H1 (cell line): ENCODE data around the gene HACD3. TPM values are rescaled to one million over a fixed set of nuclear protein-coding genes. Genes with fewer than 3 reads are reported as not detected.

Source experiments
- CTCF ChIA-PET: fragments of 300-600 bp; sonication (Branson Sonifier 250); formaldehyde crosslinking; loops from one replicate; lab custom pipeline; 2021; ENCODE audit not compliant: partially characterized antibody; lab: Charles Lee
- POLR2A ChIA-PET: fragments of 300-600 bp; sonication (Branson Sonifier 250); formaldehyde crosslinking; loops from one replicate; lab custom pipeline; 2021; ENCODE audit warnings: inconsistent platforms; ENCODE audit not compliant: partially characterized antibody; lab: Charles Lee
- DNase-seq, 2 experiments: peaks; one replicate each; pipeline versions ENCODE4 v3.0.0 to v3.0.0-alpha.2; 2010 to 2022; ENCODE audit warnings: low spot score in 2 of 2, low read depth in 1 of 2, mixed read lengths in 1 of 2
- FAIRE-seq: peaks from 2 replicates; lab custom pipeline; 2011; peaks lifted over from hg19 to GRCh38; lab: Jason Lieb, UNC
- H2AFZ ChIP-seq: 2 replicates; pipeline ENCODE4 v1.8.1; 2012; ENCODE audit warnings: low read length, inconsistent platforms
- H2AK5ac ChIP-seq: 2 replicates; pipeline ENCODE4 v1.6.1; 2013; ENCODE audit warnings: low read depth, low read length
- H2BK120ac ChIP-seq: replicated peaks from 2 replicates; pipeline ENCODE3; 2013; ENCODE audit warnings: low read depth, low read length, inconsistent platforms
- H2BK12ac ChIP-seq: 2 replicates; pipeline ENCODE4 v1.6.1; 2013; ENCODE audit warnings: low read depth, low read length
- H2BK15ac ChIP-seq: 2 replicates; pipeline ENCODE4 v1.6.1; 2013; ENCODE audit warnings: low read length
- H2BK20ac ChIP-seq: 2 replicates; pipeline ENCODE4 v1.6.1; 2013; ENCODE audit warnings: low read length
- H2BK5ac ChIP-seq: 2 replicates; pipeline ENCODE4 v1.6.1; 2013; ENCODE audit warnings: low read depth, low read length
- H3K14ac ChIP-seq: 2 replicates; pipeline ENCODE4 v1.6.1; 2013; ENCODE audit warnings: inconsistent platforms; ENCODE audit not compliant: insufficient read length
- H3K18ac ChIP-seq: 2 replicates; pipeline ENCODE4 v1.6.1; 2013; ENCODE audit warnings: low read length; ENCODE audit errors: extremely low read depth
- H3K23ac ChIP-seq: 2 replicates; pipeline ENCODE4 v1.6.1; 2013; ENCODE audit warnings: inconsistent platforms; ENCODE audit not compliant: insufficient read length
- H3K23me2 ChIP-seq: 2 replicates; pipeline ENCODE4 v1.6.1; 2013; ENCODE audit warnings: low read depth, low read length
- H3K27ac ChIP-seq: 2 replicates; pipeline ENCODE4 v1.6.1; 2011; ENCODE audit warnings: low read depth, low read length, inconsistent platforms
- H3K27me3 ChIP-seq, 4 experiments: replicated peaks in 1 of 4; 1 replicate in 1 of 4; 2 replicates in 3 of 4; pipeline versions ENCODE4 v1.6.1 to v1.8.1; 2011 to 2013; ENCODE audit warnings: low read length in 3 of 4, mild to moderate bottlenecking in 3 of 4, inconsistent platforms in 2 of 4, mixed read lengths in 2 of 4, moderate library complexity in 1 of 4; ENCODE audit not compliant: control insufficient read depth in 3 of 4, insufficient read depth in 3 of 4; ENCODE audit errors: extremely low read depth in 1 of 4
- H3K36me3 ChIP-seq, 4 experiments: 2 replicates each; pipeline versions ENCODE4 v1.6.1 to v1.8.1; 2011 to 2013; ENCODE audit warnings: mild to moderate bottlenecking in 4 of 4, low read length in 3 of 4, moderate library complexity in 2 of 4, control low read depth in 1 of 4, inconsistent platforms in 1 of 4; ENCODE audit not compliant: insufficient read depth in 4 of 4, control insufficient read depth in 2 of 4
- H3K4ac ChIP-seq: replicated peaks from 2 replicates; pipeline ENCODE3; 2013; ENCODE audit warnings: low read length, low read depth, mixed read lengths, inconsistent platforms; ENCODE audit not compliant: insufficient read length
- H3K4me1 ChIP-seq, 4 experiments: replicated peaks in 1 of 4; 1 replicate in 1 of 4; 2 replicates in 3 of 4; pipeline versions ENCODE4 v1.6.1 to v1.8.1; 2011 to 2013; ENCODE audit warnings: low read length in 3 of 4, inconsistent platforms in 2 of 4, mixed read lengths in 1 of 4; ENCODE audit not compliant: insufficient read depth in 4 of 4, control insufficient read depth in 3 of 4
- H3K4me2 ChIP-seq, 2 experiments: 2 replicates each; pipeline versions ENCODE4 v1.6.1 to v1.8.1; 2011 to 2013; ENCODE audit warnings: low read depth in 2 of 2, low read length in 2 of 2, control low read depth in 1 of 2, inconsistent platforms in 1 of 2, mild to moderate bottlenecking in 1 of 2; ENCODE audit not compliant: insufficient read depth in 1 of 2
- H3K4me3 ChIP-seq, 4 experiments: fragments of 200-600, 300-600 bp in 1 of 4; sonication (generic), shearing (Covaris generic), sonication (Bioruptor Twin) in 1 of 4; 2 replicates each; pipeline versions ENCODE4 v1.5.1 to v1.8.1; 2011 to 2016; ENCODE audit warnings: low read length in 4 of 4, low read depth in 3 of 4, control low read depth in 2 of 4, inconsistent platforms in 2 of 4, mild to moderate bottlenecking in 2 of 4, mixed read lengths in 1 of 4, moderate library complexity in 1 of 4; ENCODE audit not compliant: insufficient read depth in 2 of 4; ENCODE audit errors: extremely low read depth in 1 of 4
- H3K56ac ChIP-seq: replicated peaks from 2 replicates; pipeline ENCODE3; 2013; ENCODE audit warnings: low read depth, mild to moderate bottlenecking, mixed read lengths, low read length, inconsistent platforms; ENCODE audit not compliant: insufficient read length
- H3K79me1 ChIP-seq: 2 replicates; pipeline ENCODE4 v1.6.1; 2013; ENCODE audit warnings: low read depth, low read length, control low read depth
- H3K79me2 ChIP-seq, 2 experiments: 2 replicates each; pipeline versions ENCODE4 v1.6.1 to v1.8.1; 2012 to 2013; ENCODE audit warnings: low read length in 2 of 2, mild to moderate bottlenecking in 2 of 2, inconsistent platforms in 1 of 2; ENCODE audit not compliant: insufficient read depth in 2 of 2, control insufficient read depth in 1 of 2
- H3K9ac ChIP-seq, 4 experiments: replicated peaks in 1 of 4; 1 replicate in 1 of 4; 2 replicates in 3 of 4; pipeline versions ENCODE4 v1.6.1 to v1.8.1; 2011 to 2013; ENCODE audit warnings: low read depth in 3 of 4, low read length in 3 of 4, control low read depth in 2 of 4, mild to moderate bottlenecking in 2 of 4, moderate library complexity in 2 of 4, inconsistent platforms in 1 of 4; ENCODE audit errors: extremely low read depth in 1 of 4
- H3K9me3 ChIP-seq, 2 experiments: 2 replicates each; pipeline versions ENCODE4 v1.6.1 to v1.8.1; 2012 to 2013; ENCODE audit warnings: mild to moderate bottlenecking in 2 of 2, moderate library complexity in 2 of 2, control low read depth in 1 of 2, inconsistent platforms in 1 of 2, low read depth in 1 of 2, low read length in 1 of 2, mixed read lengths in 1 of 2; ENCODE audit not compliant: insufficient read depth in 2 of 2
- H4K20me1 ChIP-seq, 2 experiments: replicated peaks in 1 of 2; 2 replicates each; pipeline versions ENCODE3 to v1.8.1; 2011 to 2013; ENCODE audit warnings: inconsistent platforms in 2 of 2, low read length in 2 of 2, mild to moderate bottlenecking in 1 of 2; ENCODE audit not compliant: insufficient read depth in 2 of 2, control insufficient read depth in 1 of 2
- H4K5ac ChIP-seq: 2 replicates; pipeline ENCODE4 v1.6.1; 2013; ENCODE audit warnings: low read length, low read depth, mixed read lengths, inconsistent platforms; ENCODE audit not compliant: insufficient read length
- H4K8ac ChIP-seq: 2 replicates; pipeline ENCODE4 v1.8.0; 2013; ENCODE audit warnings: mild to moderate bottlenecking, moderate library complexity, low read length, inconsistent platforms; ENCODE audit not compliant: insufficient read depth; ENCODE audit errors: extremely low read depth
- H4K91ac ChIP-seq: replicated peaks from 2 replicates; pipeline ENCODE3; 2013; ENCODE audit warnings: low read length, mixed read lengths, inconsistent platforms; ENCODE audit not compliant: insufficient read length
- ATF2 ChIP-seq: IDR thresholded peaks from 2 replicates; pipeline ENCODE4 v1.6.1; 2012; ENCODE audit warnings: low read length, inconsistent platforms
- CBX5 ChIP-seq: fragments of 300-800, 300-1000 bp; sonication (generic); IDR thresholded peaks from 2 replicates; pipeline ENCODE4 v1.7.1; 2016; ENCODE audit warnings: antibody characterized with exemption, low read length, low read depth
- CHD1 ChIP-seq: IDR thresholded peaks from 2 replicates; pipeline ENCODE4 v1.6.1; 2012; ENCODE audit warnings: low read depth, low read length, improper control_type of control experiment
- JUN ChIP-seq: IDR thresholded peaks from 2 replicates; pipeline ENCODE4 v1.6.1; 2011; ENCODE audit warnings: low read depth, mild to moderate bottlenecking, improper control_type of control experiment, low read length
- RFX5 ChIP-seq: IDR thresholded peaks from 2 replicates; pipeline ENCODE4 v1.6.1; 2011; ENCODE audit warnings: low read depth, low read length, improper control_type of control experiment, borderline replicate concordance
- SIN3A ChIP-seq, 2 experiments: IDR thresholded peaks in 1 of 2; conservative IDR thresholded peaks in 1 of 2; 2 replicates each; pipeline ENCODE4 v1.6.1; 2011 to 2012; ENCODE audit warnings: low read length in 2 of 2, improper control_type of control experiment in 1 of 2, low read depth in 1 of 2, mild to moderate bottlenecking in 1 of 2
- SP4 ChIP-seq: IDR thresholded peaks from 2 replicates; pipeline ENCODE4 v1.6.1; 2012; ENCODE audit warnings: low read length, inconsistent platforms
- TAF1 ChIP-seq: IDR thresholded peaks from 2 replicates; pipeline ENCODE4 v1.6.1; 2011; ENCODE audit warnings: mild to moderate bottlenecking, low read depth, low read length
- TEAD4 ChIP-seq: IDR thresholded peaks from 2 replicates; pipeline ENCODE4 v1.6.1; 2012; ENCODE audit warnings: low read depth, low read length, inconsistent platforms, mixed read lengths
- YY1 ChIP-seq: IDR thresholded peaks from 2 replicates; pipeline ENCODE4 v1.6.1; 2011; ENCODE audit warnings: low read depth, mild to moderate bottlenecking, low read length
- WGBS, 2 experiments: shearing (Covaris generic) in 1 of 2; methylation state at CpG; one replicate each; pipeline versions ENCODE4 v1.1.6 to v1.1.7; 2013 to 2015; ENCODE audit warnings: low lambda C conversion rate in 2 of 2, mixed read lengths in 2 of 2, inconsistent platforms in 1 of 2, low coverage in 1 of 2, missing lambda C conversion rate in 1 of 2; ENCODE audit not compliant: insufficient replicate concordance in 2 of 2, insufficient coverage in 1 of 2, insufficient read length in 1 of 2; ENCODE audit errors: extremely low coverage in 1 of 2, missing lambda C conversion rate in 1 of 2; 5-methylcytosine and 5-hydroxymethylcytosine counted together
- polyA plus RNA-seq, 7 experiments: library from polyadenylated mRNA; depleted of rRNA in 3 of 7; stranded (reverse) in 5 of 7; unstranded in 2 of 7; fragments of >200 nt in 5 of 7; fragments of 200-250 nt in 2 of 7; gene quantifications; 1 replicate in 5 of 7; 2 replicates in 1 of 7; 4 replicates in 1 of 7; pipeline versions ENCODE4 v1.2.1 to v1.2.3, GENCODE V29; 2011 to 2013; ENCODE audit warnings: missing spikeins in 2 of 7, mixed read lengths in 2 of 7
- total RNA-seq: library from RNA; stranded (reverse); fragmentation: NEBNext Ultra II Directional; extraction: Animal tissue kit (Norgen Biotek cat#: 25700); gene quantifications from 2 replicates; pipeline ENCODE4 v1.2.1, GENCODE V29; 2021
- TF ChIP-seq, protein P1 (sequence below): IDR thresholded peaks from 2 replicates; pipeline ENCODE4 v1.6.1; 2012; ENCODE audit warnings: inconsistent platforms

Gene HACD3
- total and polyA plus RNA-seq, 2 of the 8 experiments (the other 6 are each of a cell fraction or from before 2014, with no cell fraction given) = 78.8 to 120 TPM

DNA sequence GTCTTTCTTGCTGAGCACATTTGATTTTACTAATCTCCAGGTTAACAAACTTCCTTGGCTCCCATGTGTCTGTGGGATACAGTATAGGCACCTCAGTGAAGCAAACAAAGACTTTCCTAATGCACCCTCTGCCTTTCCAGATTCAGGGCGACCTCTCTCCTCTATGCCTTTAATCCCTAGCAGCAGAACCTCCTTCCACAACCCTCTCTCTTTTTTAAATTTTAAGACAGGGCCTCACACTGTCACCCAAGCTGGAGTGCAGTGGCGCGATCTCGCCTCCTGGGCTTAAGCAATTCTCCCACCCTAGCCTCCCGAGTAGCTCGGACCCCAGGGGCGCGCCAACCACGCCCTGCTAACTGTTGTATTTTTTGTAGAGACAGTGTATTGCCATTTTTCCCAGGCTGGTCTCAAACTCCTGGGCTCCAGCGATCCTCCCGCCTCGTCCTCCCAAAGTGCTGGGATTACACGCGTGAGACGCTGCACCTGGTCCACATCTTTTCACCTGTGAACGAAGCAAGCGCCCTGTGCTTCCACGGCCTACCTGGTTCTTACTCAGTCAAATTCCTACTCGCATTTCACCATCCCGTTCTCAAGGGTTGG is 1.7 kb upstream of the HACD3 start:
- POLR2A ChIA-PET = interaction anchor here (0.9 to 3.6 kb wide), 2 partner anchors 12 to 119 kb away, joined by 3 to 29 read pairs; partner anchors contain the start of gene DPP8
- no peak overlapping the region for H2BK20ac ChIP-seq
- H3K23me2 ChIP-seq = peaks cover 2% of the 10 kb centered on the region; the same call in 1 of the 2 replicates
- FAIRE-seq = no peak
- H3K79me1 ChIP-seq = peaks cover 2% of the 10 kb centered on the region; the same call in 1 of the 2 replicates
- H4K8ac ChIP-seq = no peak overlapping the region; the same call in 1 of the 2 replicates
- no peak overlapping the region for H3K56ac ChIP-seq
- no peak overlapping the region for H2AK5ac ChIP-seq
- no peak overlapping the region for H3K14ac ChIP-seq
- peaks cover 4 to 7% of the 10 kb centered on the region in 2 experiments for H4K20me1 ChIP-seq
- H3K4me3 ChIP-seq = no peak overlapping the region
- H2BK120ac ChIP-seq = no peak overlapping the region
- no peak overlapping the region for H3K23ac ChIP-seq
- no peak overlapping the region for H2AFZ ChIP-seq
- CTCF ChIA-PET = interaction anchor here (0.6 to 1.3 kb wide), 3 partner anchors 12 to 124 kb away, joined by 3 to 5 read pairs (median 5); no protein-coding TSS in a partner anchor
- no peaks in the 10 kb centered on the region for H3K36me3 ChIP-seq
- H2BK15ac ChIP-seq = 0 out of 2 replicates have a peak overlapping the region, but pooled peaks have one; percentile 76
- 93% methylated on average over 20 of the region's 20 CpGs; no CpG with 5 or more reads in 1 of the 2 experiments for WGBS, 2 experiments
- H2BK12ac ChIP-seq = no peak overlapping the region
- H3K27ac ChIP-seq = no peak overlapping the region
- H3K27me3 ChIP-seq = no peaks in the 10 kb centered on the region
- peaks cover 17 to 30% of the 10 kb centered on the region in 2 experiments for H3K79me2 ChIP-seq
- no peak overlapping the region for H3K18ac ChIP-seq
- H3K4me1 ChIP-seq = peaks cover 4 to 11% (median 7%) of the 10 kb centered on the region in 4 experiments
- H4K5ac ChIP-seq = no peak overlapping the region
- no peak overlapping the region for H3K4me2 ChIP-seq
- H3K4ac ChIP-seq = no peak overlapping the region
- DNase-seq = no peak
- H4K91ac ChIP-seq = no peak overlapping the region
- H3K9ac ChIP-seq = no peak overlapping the region
- no peaks in the 10 kb centered on the region for H3K9me3 ChIP-seq
- no peak overlapping the region for H2BK5ac ChIP-seq
- TF ChIP-seq TEAD4 (no peak), RFX5 (no peak), TAF1 (no peak), SIN3A (conservative IDR thresholded peaks at IDR 0.05 in 1 of 2, IDR thresholded peaks at IDR 0.05 in 1 of 2; ENCODE audit: low read depth in 1 of 2, low read length in 2 of 2) (no peak), CHD1 (no peak), ATF2 (no peak), CBX5 (no peak), JUN (no peak), YY1 (no peak), SP4 (no peak)
- TF ChIP-seq, protein P1, sequence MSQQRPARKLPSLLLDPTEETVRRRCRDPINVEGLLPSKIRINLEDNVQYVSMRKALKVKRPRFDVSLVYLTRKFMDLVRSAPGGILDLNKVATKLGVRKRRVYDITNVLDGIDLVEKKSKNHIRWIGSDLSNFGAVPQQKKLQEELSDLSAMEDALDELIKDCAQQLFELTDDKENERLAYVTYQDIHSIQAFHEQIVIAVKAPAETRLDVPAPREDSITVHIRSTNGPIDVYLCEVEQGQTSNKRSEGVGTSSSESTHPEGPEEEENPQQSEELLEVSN = no peak
